SW 1271 (cell line): Measurements from ENCODE around the gene FLRT1.

Source experiments
- DNase-seq, 2 experiments: peaks; one replicate each; lab custom pipeline; 2025; lab: John Stamatoyannopoulos, UW

Gene FLRT1

GRCh38 chr11:64065712-64066111, 30.0 kb downstream of the FLRT1 start:
- DNase-seq: no peak

- DNase-seq: no peak
These were observed 31.7 kb downstream of the FLRT1 start for GRCh38 chr11:64067230-64067993.

GRCh38 chr11:64068705-64069400, 33.1 kb downstream of the FLRT1 start:
- DNase-seq: no peak

- no peak for DNase-seq
These were observed 33.9 kb downstream of the FLRT1 start for GRCh38 chr11:64069401-64070313.

- DNase-seq: no peak
These were observed 34.6 kb downstream of the FLRT1 start for GRCh38 chr11:64070314-64070681.

- DNase-seq: no peak
These were observed 36.1 kb downstream of the FLRT1 start for GRCh38 chr11:64071849-64072248.

- no peak for DNase-seq
These were observed 36.7 kb downstream of the FLRT1 start for GRCh38 chr11:64072403-64072802.

GRCh38 chr11:64072871-64073270, 37.1 kb downstream of the FLRT1 start:
- no peak for DNase-seq

GRCh38 chr11:64073542-64073941, 37.8 kb downstream of the FLRT1 start:
- DNase-seq: no peak

GRCh38 chr11:64074239-64074638, 38.5 kb downstream of the FLRT1 start:
- DNase-seq: no peak

- no peak for DNase-seq
These were observed 41.0 kb downstream of the FLRT1 start for GRCh38 chr11:64076758-64077157.

GRCh38 chr11:64077607-64078006, 41.9 kb downstream of the FLRT1 start:
- no peak for DNase-seq

GRCh38 chr11:64078284-64078683, 42.6 kb downstream of the FLRT1 start:
- DNase-seq: no peak

- DNase-seq: no peak
These were observed 43.2 kb downstream of the FLRT1 start for GRCh38 chr11:64078905-64079304.

GRCh38 chr11:64080390-64080789, 44.7 kb downstream of the FLRT1 start:
- no peak for DNase-seq

- DNase-seq: no peak
These were observed 46.2 kb downstream of the FLRT1 start for GRCh38 chr11:64081745-64082442.

- no peak for DNase-seq
These were observed 47.8 kb downstream of the FLRT1 start for GRCh38 chr11:64083398-64084080.

GRCh38 chr11:64084146-64084950, 48.6 kb downstream of the FLRT1 start:
- DNase-seq: no peak

GRCh38 chr11:64084951-64085710, 49.4 kb downstream of the FLRT1 start:
- no peak for DNase-seq
